ENCODE measurements around the gene VAT1.

- TF ChIP-seq CTCF (IDR thresholded peaks at IDR 0.05) (no peak), IRF3 (IDR thresholded peaks at IDR 0.05; ENCODE audit: low read depth, low read length) (no peak), ELF1 (IDR thresholded peaks at IDR 0.05) (no peak), TAF1 (IDR thresholded peaks at IDR 0.05; ENCODE audit: borderline replicate concordance, low read depth, low read length) (no peak)
These were observed 3.1 kb upstream of the VAT1 start for GRCh38 chr17:43025290-43025657.

All from SK-N-SH (cell line).